H1 (cell line): ENCODE results near the gene TBC1D16. TPM values are rescaled to one million over a fixed set of nuclear protein-coding genes. Genes with fewer than 3 reads are reported as not detected.

ENCODE experiments used
- MAFK ChIP-seq: IDR thresholded peaks from 2 replicates; pipeline ENCODE4 v1.6.1; 2012; ENCODE audit warnings: low read depth, mild to moderate bottlenecking, improper control_type of control experiment, low read length
- POLR2A ChIP-seq, 2 experiments: IDR thresholded peaks; 1 replicate in 1 of 2; 2 replicates in 1 of 2; pipeline ENCODE4 v1.6.1; 2011; ENCODE audit warnings: low read depth in 2 of 2, low read length in 2 of 2, mild to moderate bottlenecking in 2 of 2; ENCODE audit errors: control extremely low read depth in 1 of 2
- polyA plus RNA-seq, 7 experiments: library from polyadenylated mRNA; depleted of rRNA in 3 of 7; stranded (reverse) in 5 of 7; unstranded in 2 of 7; fragments of >200 nt in 5 of 7; fragments of 200-250 nt in 2 of 7; gene quantifications; 1 replicate in 5 of 7; 2 replicates in 1 of 7; 4 replicates in 1 of 7; pipeline versions ENCODE4 v1.2.1 to v1.2.3, GENCODE V29; 2011 to 2013; ENCODE audit warnings: missing spikeins in 2 of 7, mixed read lengths in 2 of 7
- total RNA-seq: library from RNA; stranded (reverse); fragmentation: NEBNext Ultra II Directional; extraction: Animal tissue kit (Norgen Biotek cat#: 25700); gene quantifications from 2 replicates; pipeline ENCODE4 v1.2.1, GENCODE V29; 2021

The TBC1D16 gene
- total and polyA plus RNA-seq, 2 of the 8 experiments (the other 6 are each of a cell fraction or from before 2014, with no cell fraction given): 21.1 to 109 TPM

- no peak for TF ChIP-seq MAFK
- no peak for TF ChIP-seq POLR2A (IDR thresholded peaks at IDR 0.05; ENCODE audit: control extremely low read depth in 1 of 2, low read depth in 2 of 2, low read length in 2 of 2)
- TF ChIP-seq, all 59 proteins: peak for 0
These were observed 145.0 kb downstream of the TBC1D16 start (continued) for GRCh38 chr17:79890706-79891105.
